HG02759 (cell line): Measurements from ENCODE around the gene CRACR2B.

Experiments
- ATAC-seq: cut with Tn5 transposase; IDR thresholded peaks from one replicate; pipeline ENCODE4 v1.9.1; 2021; ENCODE audit warnings: mild to moderate bottlenecking, moderate library complexity; ENCODE audit not compliant: unreplicated experiment

The CRACR2B gene

DNA sequence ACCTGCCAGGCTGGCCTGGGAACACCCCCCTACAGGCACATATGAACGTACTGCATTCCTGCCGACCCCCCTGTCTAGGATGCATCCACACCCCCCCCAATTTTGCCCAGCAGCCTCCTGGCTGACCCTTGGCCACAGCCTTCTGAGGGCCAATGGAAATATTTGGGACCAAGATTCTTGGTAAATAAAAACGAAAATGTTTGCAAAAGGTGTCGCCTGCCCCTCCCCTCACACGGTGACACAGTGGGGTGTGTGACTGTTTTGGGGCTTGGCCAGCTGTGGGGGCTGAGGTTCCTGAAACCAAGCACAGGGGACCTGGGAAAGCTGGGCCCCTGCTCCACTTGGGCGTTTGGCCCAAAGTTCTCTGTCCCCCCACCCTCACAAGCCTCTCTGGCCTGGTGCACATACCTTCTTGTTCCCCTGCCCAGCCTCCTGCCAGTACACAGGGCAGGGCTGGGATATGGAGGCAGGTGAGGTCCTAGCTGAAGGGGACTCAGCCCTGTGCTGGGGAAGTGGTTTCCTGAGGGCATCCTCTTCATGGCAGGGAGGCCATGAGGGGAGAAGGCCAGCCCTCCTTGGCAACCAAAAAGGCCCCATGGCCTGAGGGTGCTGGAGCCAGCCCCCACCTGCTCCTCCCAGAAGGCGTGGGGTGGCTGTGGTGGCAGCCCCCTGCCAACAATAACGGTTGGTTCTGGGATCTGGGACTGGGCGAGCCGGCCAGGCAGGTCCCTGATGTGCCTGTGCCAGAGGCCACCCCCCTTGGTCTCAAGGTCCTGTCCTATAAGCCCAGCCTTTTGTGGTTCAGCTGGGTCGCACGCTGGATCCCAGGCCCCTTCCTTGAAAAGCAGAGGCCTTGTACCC, 2.1 kb upstream of the CRACR2B start:
- no peak for ATAC-seq

- no peak for ATAC-seq
Observed at GRCh38 chr11:826227-826621, 1.5 kb upstream of the CRACR2B start.

DNA sequence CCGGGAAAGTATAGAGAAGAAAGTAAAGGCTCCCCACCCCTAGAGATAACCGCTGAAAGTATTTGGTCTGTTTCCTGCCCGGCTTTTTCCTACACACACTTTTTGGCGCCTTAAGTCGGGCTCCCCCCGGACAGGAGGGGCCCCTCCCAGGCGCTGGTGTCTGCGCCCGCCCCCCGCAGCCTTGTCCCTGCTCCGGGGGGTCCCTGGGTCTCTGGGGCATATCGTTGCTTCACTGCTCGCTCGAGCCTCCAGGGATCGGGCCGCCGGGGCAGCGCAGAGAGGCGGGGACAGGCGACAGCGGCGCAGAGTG, 928 bp upstream of the CRACR2B start:
- ATAC-seq = no peak

GRCh38 chr11:827146-827896, 398 bp upstream of the CRACR2B start:
- ATAC-seq = no peak

DNA sequence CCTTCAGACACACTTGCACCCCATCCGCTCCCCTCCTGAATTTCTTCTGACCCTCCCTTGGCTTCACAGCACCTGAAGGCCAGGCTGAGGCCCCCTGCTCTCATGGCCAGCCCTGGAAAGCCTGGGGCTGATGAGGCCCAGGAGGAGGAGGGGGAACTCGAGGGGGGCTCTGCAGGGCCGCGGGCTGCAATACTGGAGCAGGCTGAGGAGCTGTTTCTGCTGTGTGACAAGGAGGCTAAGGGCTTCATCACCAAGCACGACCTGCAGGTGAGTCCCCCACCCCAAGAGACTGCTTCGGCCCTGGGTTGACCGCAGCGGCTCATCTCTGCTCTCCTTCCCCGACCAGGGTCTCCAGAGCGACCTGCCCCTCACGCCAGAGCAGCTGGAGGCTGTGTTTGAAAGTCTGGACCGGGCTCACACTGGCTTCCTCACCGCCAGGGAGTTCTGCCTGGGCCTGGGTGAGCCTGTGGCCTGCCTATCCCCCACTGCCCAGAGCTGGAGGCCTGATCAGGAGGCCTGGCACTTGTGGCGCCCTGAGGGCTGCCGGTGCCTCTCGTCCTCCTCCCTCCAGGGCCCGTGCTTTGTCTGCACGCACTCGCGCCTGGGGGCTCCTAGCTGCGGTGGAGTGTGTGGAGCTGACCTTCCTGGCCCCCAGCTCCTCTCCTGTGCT, 922 bp downstream of the CRACR2B start:
- ATAC-seq = no peak

DNA sequence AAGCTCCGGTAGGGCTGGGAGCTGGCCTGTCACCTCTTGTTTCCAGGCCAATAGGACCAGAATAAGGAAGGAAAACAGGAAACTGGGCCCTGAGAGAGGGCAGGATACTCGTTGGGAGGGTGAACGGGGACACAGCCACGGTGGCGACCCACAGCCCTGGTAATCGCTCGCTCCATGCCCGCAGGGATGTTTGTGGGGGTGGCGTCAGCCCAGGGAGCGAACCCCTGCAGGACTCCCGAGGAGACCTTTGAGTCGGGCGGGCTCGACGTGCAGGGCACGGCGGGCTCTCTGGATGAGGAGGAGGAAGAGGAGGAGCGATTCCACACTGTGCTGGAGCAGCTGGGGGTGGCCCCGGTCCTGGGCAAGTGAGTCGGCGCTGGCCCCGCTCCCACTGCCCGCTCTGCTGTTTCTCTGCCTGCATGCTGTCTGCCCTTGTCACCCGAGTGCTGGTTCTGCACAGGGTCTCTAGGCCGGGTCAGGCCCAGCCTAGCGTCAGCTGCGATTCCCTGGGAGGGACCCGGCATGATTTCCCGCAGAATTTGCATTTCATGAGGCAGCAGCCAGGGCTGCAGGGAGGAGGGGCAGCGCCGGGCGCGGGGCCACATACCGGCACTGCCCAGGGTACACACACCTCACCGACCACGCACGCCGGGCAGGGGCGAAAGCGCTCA, 1.6 kb downstream of the CRACR2B start:
- ATAC-seq = no peak

DNA sequence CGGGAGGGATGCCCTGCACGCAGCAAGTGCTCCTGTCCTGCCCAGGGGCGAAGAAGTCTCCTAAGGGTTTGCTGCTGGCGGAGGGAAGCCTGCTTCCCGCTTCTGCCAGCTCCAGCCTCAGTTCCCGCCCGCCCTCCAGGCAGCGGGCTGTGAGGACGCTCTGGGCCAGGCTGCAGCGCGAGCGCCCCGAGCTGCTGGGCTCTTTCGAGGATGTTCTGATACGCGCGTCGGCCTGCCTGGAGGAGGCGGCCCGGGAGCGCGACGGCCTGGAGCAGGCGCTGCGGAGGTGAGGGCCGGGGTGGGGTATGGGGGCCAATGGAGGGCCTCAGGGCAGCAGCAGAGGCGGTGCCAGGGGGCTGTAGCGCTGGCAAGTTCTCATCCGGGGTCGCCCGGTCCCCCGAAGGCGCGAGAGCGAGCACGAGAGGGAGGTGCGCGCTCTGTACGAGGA, 2.2 kb downstream of the CRACR2B start:
- ATAC-seq = no peak

GRCh38 chr11:830295-831117, 2.8 kb downstream of the CRACR2B start:
- no peak for ATAC-seq

- ATAC-seq = no peak
Observed at GRCh38 chr11:831118-831864, 3.6 kb downstream of the CRACR2B start.

GRCh38 chr11:831961-832528, 4.3 kb downstream of the CRACR2B start:
- ATAC-seq = no peak

DNA sequence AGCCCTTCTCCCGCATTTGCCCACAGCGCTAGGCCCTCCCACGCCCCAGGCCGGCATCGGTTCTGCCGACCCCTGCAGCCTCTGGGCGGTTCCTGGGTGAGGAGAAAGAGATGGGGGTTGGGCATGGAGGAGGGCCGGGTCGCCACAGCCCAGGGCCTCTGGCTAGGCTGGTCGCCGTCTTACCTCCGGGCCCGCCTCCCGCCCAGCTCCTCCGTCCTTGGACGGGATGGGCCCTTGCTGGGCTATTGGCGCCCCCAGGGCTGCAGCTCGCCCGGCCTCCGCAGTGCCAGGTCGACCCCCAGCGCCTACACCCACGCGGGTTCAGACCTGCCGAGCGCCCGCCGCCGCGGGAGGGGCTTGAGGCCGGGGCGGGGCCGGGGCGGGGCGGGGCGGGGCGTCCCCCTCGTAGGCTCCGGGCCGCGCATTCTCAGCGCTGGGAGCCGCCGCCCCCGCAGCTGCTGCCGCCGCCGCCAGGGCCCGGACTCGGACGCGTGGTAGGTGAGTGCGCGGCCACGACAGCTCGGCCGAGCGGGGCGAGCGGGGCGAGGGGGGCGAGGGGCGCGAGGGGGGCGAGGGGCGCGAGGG, 4.9 kb downstream of the CRACR2B start, which contains the start of gene CD151:
Gene CD151, plus strand, starts transcription at position 424 of the 585 bp plus-strand sequence. CDS start 3,118 bp downstream, outside the sequence.
- ATAC-seq = no peak

GRCh38 chr11:833114-833791, 5.5 kb downstream of the CRACR2B start:
- ATAC-seq = no peak

DNA sequence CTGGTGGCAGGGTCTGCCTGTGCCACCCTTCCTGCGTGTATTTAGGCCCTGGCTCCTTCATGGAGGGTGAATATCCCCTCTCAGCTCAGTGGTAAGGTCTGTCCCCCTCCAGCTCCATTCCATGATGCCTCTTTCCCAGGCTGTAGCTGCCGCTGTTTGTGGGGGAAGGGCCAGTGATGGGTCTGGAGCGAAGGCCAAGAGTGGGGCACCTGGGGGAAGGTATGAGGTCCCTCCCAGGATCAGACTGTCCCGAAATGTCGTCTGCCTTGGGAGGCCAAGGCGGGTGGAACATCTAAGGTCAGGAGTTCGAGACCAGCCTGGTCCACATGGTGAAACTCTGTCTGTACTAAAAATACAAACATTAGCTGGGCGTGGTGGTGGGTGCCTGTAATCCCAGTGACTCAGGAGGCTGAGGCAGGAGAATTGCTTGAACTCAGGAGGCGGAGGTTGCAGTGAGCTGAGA, 6.2 kb downstream of the CRACR2B start:
- no peak for ATAC-seq

DNA sequence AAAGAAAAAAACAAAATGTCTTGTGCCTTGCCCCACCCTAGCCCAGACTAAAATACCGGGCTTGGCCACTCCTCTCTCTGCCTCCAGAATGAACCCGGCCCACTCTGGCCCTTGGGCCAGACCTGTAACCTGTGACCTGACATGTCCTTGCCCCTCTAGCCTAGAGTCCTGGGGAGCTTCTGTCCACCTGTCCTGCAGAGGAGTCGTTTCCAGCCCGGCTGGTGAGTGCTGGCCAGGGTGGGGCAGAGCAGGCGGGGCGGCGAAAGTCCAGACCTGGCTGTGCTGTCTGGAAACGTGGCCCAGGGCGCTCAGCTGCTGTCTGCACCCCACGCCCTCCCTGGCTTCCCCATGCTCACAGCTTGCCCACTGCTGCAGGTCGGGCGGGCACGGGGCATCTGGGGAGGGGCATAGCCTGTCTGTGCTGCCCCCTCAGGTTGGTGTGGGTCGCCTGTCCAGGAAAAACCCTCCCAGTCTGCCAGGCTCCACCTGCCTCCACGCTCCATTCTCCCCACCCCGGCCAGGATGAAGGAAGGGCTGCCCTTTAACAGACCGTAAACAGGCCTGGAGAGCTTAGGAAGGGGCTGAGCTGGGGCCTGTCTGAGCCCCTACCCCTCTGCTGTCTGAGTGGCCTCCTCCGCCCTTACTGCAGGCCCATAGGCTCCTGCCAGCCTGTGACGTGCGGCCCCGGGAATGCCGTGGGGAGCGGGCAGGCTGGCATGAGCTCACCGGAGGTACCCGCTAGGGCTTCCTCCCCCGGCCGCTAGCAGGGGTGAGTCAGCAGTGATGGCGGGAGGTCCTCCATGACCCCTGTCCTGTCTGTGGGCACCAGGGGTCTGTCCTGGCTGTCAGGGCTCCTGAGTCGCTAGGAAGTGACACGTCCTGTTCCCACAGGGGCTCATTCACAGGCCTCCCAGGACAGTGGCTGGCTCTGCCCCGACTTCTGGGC, 6.9 kb downstream of the CRACR2B start:
- ATAC-seq = no peak

GRCh38 chr11:836274-836673, 8.6 kb downstream of the CRACR2B start:
- no peak for ATAC-seq

DNA sequence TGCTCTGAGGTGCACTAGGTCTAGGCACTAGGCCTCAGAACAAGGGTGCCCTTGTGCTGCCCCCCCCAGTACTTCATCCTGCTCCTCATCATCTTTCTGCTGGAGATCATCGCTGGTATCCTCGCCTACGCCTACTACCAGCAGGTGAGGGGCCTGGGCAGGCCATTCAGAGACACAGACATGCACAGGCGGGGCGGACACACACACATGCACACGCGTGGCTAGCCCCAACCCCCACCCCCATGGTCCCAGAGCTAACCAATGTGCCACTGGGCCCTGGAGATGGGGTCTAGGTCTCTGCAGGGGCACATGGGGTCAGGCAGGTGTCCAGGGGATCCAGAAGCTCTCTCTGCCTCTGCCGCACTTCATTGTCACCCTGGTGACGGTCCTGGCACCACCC, 9.0 kb downstream of the CRACR2B start:
- no peak for ATAC-seq
